Measurements from ENCODE around the gene FKBP10. TPM values are rescaled to one million over a fixed set of nuclear protein-coding genes. Genes with fewer than 3 reads are reported as not detected.
A peak's percentile ranks its signal among the peaks of the same experiment; 100 is the strongest.

FKBP10 gene
- total RNA-seq, 1 experiment from 2014 or later = 0.92 TPM

DNA sequence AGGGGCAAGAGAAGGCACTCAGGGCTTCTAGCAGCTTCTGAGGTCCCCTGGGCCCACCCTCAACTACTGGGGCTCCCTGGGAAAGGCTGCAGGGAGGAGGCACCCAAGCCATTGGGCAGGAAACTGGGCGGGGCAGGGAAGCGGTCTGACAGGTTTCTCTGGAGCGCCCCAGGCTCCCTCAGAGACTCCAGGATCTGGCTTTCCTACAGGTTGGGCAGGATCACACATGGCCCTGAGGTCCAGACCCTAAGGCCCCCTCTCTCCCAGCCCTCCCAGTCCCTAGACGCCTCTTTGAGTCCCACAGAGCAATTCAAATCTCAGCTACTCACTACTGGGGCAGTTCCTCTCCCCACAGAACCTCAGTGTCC lies 40.6 kb upstream of the FKBP10 start:
- TF ChIP-seq, protein P1, sequence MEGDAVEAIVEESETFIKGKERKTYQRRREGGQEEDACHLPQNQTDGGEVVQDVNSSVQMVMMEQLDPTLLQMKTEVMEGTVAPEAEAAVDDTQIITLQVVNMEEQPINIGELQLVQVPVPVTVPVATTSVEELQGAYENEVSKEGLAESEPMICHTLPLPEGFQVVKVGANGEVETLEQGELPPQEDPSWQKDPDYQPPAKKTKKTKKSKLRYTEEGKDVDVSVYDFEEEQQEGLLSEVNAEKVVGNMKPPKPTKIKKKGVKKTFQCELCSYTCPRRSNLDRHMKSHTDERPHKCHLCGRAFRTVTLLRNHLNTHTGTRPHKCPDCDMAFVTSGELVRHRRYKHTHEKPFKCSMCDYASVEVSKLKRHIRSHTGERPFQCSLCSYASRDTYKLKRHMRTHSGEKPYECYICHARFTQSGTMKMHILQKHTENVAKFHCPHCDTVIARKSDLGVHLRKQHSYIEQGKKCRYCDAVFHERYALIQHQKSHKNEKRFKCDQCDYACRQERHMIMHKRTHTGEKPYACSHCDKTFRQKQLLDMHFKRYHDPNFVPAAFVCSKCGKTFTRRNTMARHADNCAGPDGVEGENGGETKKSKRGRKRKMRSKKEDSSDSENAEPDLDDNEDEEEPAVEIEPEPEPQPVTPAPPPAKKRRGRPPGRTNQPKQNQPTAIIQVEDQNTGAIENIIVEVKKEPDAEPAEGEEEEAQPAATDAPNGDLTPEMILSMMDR (IDR thresholded peaks at IDR 0.05; ENCODE audit: unreplicated experiment) = no peak
- H3K4me1 Mint-ChIP-seq (ENCODE audit: low read depth, unreplicated experiment) = peaks cover 66% of the 10 kb centered on the region
- H3K9me3 Mint-ChIP-seq (ENCODE audit: low read depth, unreplicated experiment) = no peaks in the 10 kb centered on the region
- H3K27me3 Mint-ChIP-seq (ENCODE audit: unreplicated experiment) = no peaks in the 10 kb centered on the region
- DNase-seq = peak; percentile 97
- H3K4me3 Mint-ChIP-seq (ENCODE audit: low read depth, unreplicated experiment) = peak overlapping the region; percentile 59
- intact Hi-C loops (cut with micrococcal nuclease; ENCODE audit: unreplicated experiment) = loop anchor here (5.0 kb wide), 1 partner anchor 35 kb away; no protein-coding TSS in a partner anchor
- CTCF ChIA-PET = interaction anchor here (1.3 to 7.3 kb wide), 3 partner anchors 14 to 29 kb away, joined by 6 to 63 read pairs (median 7); partner anchors contain the start of gene JUP
- BruUV-seq (replicated peaks) = no TSS peak
- peak overlapping the region; percentile 87 for H3K27ac Mint-ChIP-seq (ENCODE audit: unreplicated experiment)
- H3K36me3 Mint-ChIP-seq (ENCODE audit: insufficient read depth, unreplicated experiment) = peaks cover 100% of the 10 kb centered on the region

DNA sequence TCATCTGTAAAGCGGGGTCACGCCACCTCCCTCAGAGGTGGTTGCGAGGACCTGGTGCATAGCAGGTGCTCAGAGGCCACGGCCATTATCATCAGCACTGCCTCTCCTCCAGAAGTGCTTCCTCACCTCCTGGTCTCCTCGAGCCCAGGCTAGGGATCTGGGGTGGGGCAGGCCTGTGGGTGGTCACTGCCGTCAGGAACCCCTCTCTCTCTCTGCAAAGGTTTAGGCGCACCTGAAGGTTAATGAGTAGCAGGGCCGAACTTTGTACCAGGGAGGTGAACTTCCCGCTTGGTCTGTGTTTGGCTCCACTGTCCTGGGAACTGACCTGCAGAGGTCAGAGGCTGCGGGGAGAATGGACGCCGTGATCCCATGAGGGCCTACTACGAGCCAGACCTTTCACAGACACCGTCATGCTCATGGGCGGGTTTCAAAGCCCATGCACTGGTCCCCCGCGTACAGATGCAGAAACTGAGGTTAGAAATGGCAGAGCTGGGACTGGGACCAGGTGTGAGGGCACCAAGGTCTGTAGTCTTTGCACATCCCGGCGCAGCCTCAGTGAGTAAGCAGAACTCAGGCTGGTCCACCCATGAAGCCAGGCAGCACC lies 40.1 kb upstream of the FKBP10 start:
- intact Hi-C loops (cut with micrococcal nuclease; ENCODE audit: unreplicated experiment) = loop anchor here (1.0 to 5.0 kb wide), 2 partner anchors 29 to 35 kb away; no protein-coding TSS in a partner anchor
- Mint-ChIP-seq H3K27me3 (ENCODE audit: unreplicated experiment) (no peaks in the 10 kb centered on the region), H3K4me3 (ENCODE audit: low read depth, unreplicated experiment) (peak overlapping the region; percentile 59), H3K27ac (ENCODE audit: unreplicated experiment) (peak overlapping the region; percentile 87), H3K9me3 (ENCODE audit: low read depth, unreplicated experiment) (no peaks in the 10 kb centered on the region), H3K4me1 (ENCODE audit: low read depth, unreplicated experiment) (peaks cover 66% of the 10 kb centered on the region), H3K36me3 (ENCODE audit: insufficient read depth, unreplicated experiment) (peaks cover 100% of the 10 kb centered on the region)
- no peak for DNase-seq
- TF ChIP-seq, protein P1 (IDR thresholded peaks at IDR 0.05; ENCODE audit: unreplicated experiment) = no peak
- BruUV-seq (replicated peaks) = no TSS peak
- CTCF ChIA-PET = interaction anchor here (0.7 to 7.3 kb wide), 6 partner anchors 11 to 39 kb away, joined by 3 to 63 read pairs (median 9); partner anchors contain the start of genes JUP and P3H4

DNA sequence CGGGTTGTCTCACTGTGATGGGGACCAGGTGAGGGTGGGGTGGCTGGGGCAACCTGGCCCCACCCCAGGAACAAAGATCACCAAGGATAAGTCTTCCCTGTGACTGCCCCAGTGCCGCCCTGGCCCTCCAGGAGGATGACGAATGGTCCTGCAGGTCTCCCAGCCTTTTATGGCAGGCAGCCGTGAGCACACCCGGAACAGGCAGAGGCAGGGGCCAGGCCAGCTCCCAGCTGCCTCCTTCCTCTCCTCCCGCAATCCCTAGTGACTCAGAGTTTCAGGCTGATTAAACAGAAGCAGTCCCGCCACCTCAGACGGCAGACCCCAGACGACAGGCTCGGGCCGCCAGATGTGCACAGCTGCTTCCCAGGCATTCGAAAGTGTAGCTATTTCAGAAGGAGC lies 39.6 kb upstream of the FKBP10 start:
- H3K4me1 Mint-ChIP-seq (ENCODE audit: low read depth, unreplicated experiment) = peaks cover 67% of the 10 kb centered on the region
- peak; percentile 98 for DNase-seq
- CTCF ChIA-PET = interaction anchor here (0.7 to 7.3 kb wide), 7 partner anchors 11 to 38 kb away, joined by 3 to 63 read pairs (median 7); partner anchors contain the start of genes JUP and P3H4
- intact Hi-C loops (cut with micrococcal nuclease; ENCODE audit: unreplicated experiment) = loop anchor here (1.0 to 5.0 kb wide), 2 partner anchors 28 to 36 kb away; no protein-coding TSS in a partner anchor
- H3K9me3 Mint-ChIP-seq (ENCODE audit: low read depth, unreplicated experiment) = no peaks in the 10 kb centered on the region
- peak overlapping the region; percentile 59 for H3K4me3 Mint-ChIP-seq (ENCODE audit: low read depth, unreplicated experiment)
- peaks cover 100% of the 10 kb centered on the region for H3K36me3 Mint-ChIP-seq (ENCODE audit: insufficient read depth, unreplicated experiment)
- peak overlapping the region; percentile 87 for H3K27ac Mint-ChIP-seq (ENCODE audit: unreplicated experiment)
- BruUV-seq (replicated peaks) = no TSS peak
- TF ChIP-seq, protein P1 (IDR thresholded peaks at IDR 0.05; ENCODE audit: unreplicated experiment) = no peak
- H3K27me3 Mint-ChIP-seq (ENCODE audit: unreplicated experiment) = no peaks in the 10 kb centered on the region

GRCh38 chr17:41773731-41774193 lies 39.0 kb upstream of the FKBP10 start:
- intact Hi-C loops (cut with micrococcal nuclease; ENCODE audit: unreplicated experiment) = loop anchor here (1.0 to 5.0 kb wide), 2 partner anchors 28 to 36 kb away; no protein-coding TSS in a partner anchor
- no peaks in the 10 kb centered on the region for H3K9me3 Mint-ChIP-seq (ENCODE audit: low read depth, unreplicated experiment)
- TSS peak; percentile 46 for BruUV-seq (replicated peaks)
- no peak for DNase-seq
- H3K4me3 Mint-ChIP-seq (ENCODE audit: low read depth, unreplicated experiment) = peak overlapping the region; percentile 59
- peak overlapping the region; percentile 87 for H3K27ac Mint-ChIP-seq (ENCODE audit: unreplicated experiment)
- TF ChIP-seq, protein P1 (IDR thresholded peaks at IDR 0.05; ENCODE audit: unreplicated experiment) = no peak
- no peaks in the 10 kb centered on the region for H3K27me3 Mint-ChIP-seq (ENCODE audit: unreplicated experiment)
- CTCF ChIA-PET = interaction anchor here (0.6 to 7.3 kb wide), 9 partner anchors 10 to 1966 kb away, joined by 3 to 63 read pairs (median 5); partner anchors contain the start of gene JUP
- H3K4me1 Mint-ChIP-seq (ENCODE audit: low read depth, unreplicated experiment) = peaks cover 73% of the 10 kb centered on the region
- H3K36me3 Mint-ChIP-seq (ENCODE audit: insufficient read depth, unreplicated experiment) = peaks cover 100% of the 10 kb centered on the region
